ENCODE measurements around the gene KNTC1.
A peak's percentile ranks its signal among the peaks of the same experiment; 100 is the strongest.
"Not testable (repeated sequence)": the region's sequence is repeated elsewhere in the genome, so short reads cannot be mapped to it uniquely, and the experiment has no call there.

The KNTC1 gene

GRCh38 chr12:122526683-122527477 is at the start of gene KNTC1, which contains the start of gene RSRC2:
Gene KNTC1, plus strand, starts transcription at chr12:122527249. Its CDS starts 2,815 bp downstream, at chr12:122530064.
Gene RSRC2, minus strand, starts transcription at chr12:122526936. Its CDS starts 83 bp downstream, at chr12:122526853.
- peak; percentile 94 to 97 for DNase-seq (ENCODE audit: low read depth in 2 of 2)

- no peak for DNase-seq (ENCODE audit: low read depth in 2 of 2)
Measured at GRCh38 chr12:122480753-122481152, 46.3 kb upstream of the KNTC1 start.

DNA sequence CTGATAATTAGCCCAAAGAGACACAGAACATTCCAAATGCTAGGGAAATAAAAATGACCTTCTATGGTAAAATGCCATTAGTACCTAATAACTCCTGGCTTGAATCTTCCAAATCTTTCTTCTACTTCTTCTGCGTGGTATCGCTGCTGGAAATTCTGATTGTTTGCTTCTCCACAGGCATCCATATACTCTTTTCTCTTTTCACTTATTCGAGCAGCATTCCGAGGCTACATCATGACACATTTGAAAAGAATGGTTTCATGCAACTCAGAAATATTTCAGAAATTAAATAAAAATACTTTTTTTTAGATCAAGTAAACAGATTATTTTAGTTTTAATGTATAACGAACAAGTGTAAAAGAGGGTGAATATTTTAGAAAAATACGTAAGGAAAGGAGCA is 45.2 kb upstream of the KNTC1 start:
- no peak for DNase-seq (ENCODE audit: low read depth in 2 of 2)

DNA sequence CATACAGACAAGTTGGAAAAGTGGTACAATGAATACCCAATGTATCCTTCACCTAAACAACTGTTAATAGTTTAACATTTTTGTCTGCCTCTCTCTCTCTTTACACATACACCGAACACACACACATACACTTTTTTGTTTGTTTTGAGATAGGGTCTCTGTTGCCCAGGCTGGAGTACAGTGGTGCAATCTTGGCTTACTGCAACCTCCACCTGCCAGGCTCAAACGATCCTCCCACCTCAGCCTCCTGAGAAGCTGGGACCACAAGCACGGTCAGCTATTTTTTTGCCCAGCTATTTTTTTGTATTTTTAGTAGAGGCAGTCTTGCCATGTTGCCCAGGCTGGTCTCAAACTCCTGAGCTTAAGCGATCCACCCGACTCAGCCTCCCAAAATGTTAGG is 43.1 kb upstream of the KNTC1 start:
- DNase-seq (ENCODE audit: low read depth in 2 of 2): no peak

- DNase-seq (ENCODE audit: low read depth in 2 of 2): not testable (repeated sequence)
Measured at GRCh38 chr12:122484385-122484784, 42.7 kb upstream of the KNTC1 start.

- DNase-seq (ENCODE audit: low read depth in 2 of 2): not testable (repeated sequence)
Measured at GRCh38 chr12:122486360-122486759, 40.7 kb upstream of the KNTC1 start.

GRCh38 chr12:122486805-122487426 is 40.1 kb upstream of the KNTC1 start:
- DNase-seq (ENCODE audit: low read depth in 2 of 2): no peak

GRCh38 chr12:122487807-122488206 is 39.2 kb upstream of the KNTC1 start:
- not testable (repeated sequence) for DNase-seq (ENCODE audit: low read depth in 2 of 2)

DNA sequence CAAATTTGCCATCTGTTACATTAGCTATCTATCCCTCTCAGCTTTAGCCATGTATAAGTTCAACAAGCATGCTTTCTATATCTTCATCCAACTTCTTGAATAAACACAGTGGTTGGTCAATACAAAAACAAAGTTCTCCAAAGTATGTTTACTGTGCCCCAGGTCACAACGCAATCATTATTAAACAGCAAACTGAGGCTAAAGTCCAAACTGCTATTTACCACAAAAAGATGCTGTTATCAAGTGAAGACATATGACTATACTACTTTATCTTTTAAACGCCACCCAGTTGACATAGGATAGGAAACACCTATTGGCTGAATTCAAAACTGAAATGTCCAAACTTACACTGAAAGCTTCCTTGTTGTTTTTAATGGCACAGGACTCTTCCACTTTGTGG is 38.0 kb upstream of the KNTC1 start:
- DNase-seq (ENCODE audit: low read depth in 2 of 2): no peak

DNA sequence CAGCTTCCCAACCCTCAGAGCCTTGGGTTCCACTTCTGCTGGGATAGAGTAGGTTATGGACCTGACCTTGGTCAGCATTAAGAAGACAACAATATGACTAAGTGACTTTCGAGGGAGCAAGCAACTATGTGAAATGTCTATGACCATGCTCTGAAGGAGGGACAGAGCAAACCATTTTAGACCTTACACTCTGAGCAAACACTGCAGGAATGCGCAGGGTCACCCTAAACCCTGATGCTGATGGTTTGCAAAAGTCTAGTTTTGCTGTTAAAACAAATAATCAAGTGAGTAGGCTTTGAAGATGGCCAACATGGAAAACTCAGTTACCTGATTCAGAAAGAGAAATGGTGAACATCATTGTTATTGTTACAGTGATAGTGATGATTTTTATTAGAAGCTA is 35.1 kb upstream of the KNTC1 start:
- DNase-seq (ENCODE audit: low read depth in 2 of 2): no peak

DNA sequence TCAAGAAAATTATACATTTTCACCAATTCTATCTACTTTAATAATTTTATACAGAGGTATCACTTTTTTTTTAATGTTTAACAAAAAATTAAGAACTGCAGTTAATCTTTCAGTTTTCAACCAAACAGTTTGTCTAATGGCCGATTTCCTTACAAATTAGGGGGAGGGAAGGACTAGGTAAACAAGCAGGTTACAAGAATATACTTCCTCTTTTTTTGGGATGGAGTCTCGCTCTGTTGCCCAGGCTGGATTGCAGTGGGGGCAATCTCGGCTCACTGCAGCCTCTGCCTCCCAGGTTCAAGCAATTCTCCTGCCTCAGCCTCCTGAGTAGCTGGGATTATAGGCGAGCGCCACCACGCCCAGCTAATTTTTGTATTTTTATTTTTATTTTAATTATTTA is 33.8 kb upstream of the KNTC1 start:
- not testable (repeated sequence) for DNase-seq (ENCODE audit: low read depth in 2 of 2)

DNA sequence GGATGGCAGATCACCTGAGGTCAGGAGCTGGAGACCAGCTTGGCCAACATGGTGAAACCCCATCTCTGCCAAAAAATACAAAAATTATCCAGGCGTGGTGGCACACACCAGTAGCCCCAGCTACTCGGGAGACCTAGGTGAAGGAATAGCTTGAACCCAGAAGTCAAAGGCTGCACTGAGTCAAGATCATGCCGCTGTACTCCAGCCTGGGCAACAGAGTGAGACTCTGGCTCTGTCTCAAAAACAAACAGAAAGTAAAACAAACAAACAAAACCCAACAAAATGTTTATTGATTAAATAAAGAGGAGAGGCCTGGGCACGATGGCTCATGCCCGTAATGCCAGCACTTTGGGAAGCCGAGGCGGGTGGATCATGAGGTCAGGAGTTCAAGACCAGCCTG is 31.8 kb upstream of the KNTC1 start:
- no peak for DNase-seq (ENCODE audit: low read depth in 2 of 2)

DNA sequence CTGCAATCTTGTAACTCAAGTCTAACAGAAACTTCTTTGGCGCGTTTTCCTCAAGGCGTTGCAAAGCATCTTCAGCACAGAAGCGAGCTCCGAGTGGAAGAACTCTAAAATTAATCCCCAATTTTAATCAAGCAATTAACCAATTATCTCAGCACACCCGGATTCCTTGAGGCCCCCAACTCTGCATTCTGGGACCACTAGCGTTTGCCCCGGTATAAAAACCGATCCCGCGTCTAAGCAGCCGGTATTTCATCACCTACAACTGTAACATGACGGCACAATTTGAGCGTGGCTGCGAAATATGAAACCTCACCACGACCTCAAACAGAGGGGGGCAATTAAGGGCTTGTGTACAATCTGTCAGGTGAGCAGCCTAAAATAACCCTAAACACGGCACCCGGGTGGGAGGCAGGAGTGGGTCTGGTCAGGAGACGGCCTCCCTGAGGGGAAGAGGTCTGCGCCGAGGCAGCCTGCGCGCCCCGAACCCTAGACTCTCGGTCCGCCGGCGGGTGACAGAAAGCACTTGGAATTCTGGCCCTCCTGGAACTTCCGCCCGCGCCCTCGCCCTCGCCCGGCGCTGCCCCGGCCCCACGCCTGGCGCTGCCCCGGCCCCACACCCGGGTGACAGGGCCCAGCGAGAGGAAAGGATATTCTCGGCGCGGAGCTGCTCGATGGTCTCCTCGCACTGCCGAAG is 26.9 kb upstream of the KNTC1 start:
- peak; percentile 14 to 21 for DNase-seq (ENCODE audit: low read depth in 2 of 2)

DNA sequence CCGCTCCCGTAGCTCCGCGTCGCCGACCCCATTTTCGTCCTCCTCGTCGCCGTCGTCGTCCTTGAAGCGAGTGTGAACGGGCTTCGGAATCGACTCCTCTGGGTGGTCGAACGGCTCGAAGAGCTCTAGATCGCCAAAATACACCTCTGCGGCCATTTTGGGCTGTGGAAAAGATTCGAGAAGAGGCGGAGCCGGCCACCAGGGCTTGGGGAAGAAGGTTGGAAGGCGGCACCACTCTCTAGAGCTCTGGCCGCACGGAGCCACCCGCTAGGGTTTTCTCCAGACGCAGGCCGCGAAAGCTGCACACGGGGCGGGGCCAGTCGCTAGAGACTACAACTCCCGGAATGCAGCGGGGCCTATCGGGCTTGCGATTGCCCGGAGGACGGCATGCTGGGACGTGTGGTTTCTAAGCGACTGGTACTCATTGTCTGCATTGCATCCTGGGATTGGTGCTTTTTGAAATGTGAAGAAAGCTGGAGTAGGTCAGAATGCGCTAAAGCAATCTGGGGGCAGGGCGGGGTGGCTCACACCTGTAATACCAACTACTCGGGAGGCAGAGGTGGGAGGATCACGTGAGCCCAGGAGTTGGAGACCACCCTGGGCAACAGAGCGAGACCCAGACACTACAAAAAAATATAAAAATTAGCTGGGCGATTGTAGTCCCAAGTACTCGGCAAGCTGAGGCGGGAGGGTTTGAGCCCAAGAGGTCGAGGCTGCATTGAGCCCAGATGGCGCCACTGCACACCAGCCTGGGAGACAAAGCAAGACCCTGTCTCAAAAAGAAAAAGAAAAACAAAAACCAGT is 26.2 kb upstream of the KNTC1 start, which contains the start of gene ZCCHC8:
TSS of gene ZCCHC8 (minus strand) at position 248 of the 804 bp plus-strand sequence. CDS start at position 156, 92 bp downstream.
- peak; percentile 95 to 96 for DNase-seq (ENCODE audit: low read depth in 2 of 2)

DNA sequence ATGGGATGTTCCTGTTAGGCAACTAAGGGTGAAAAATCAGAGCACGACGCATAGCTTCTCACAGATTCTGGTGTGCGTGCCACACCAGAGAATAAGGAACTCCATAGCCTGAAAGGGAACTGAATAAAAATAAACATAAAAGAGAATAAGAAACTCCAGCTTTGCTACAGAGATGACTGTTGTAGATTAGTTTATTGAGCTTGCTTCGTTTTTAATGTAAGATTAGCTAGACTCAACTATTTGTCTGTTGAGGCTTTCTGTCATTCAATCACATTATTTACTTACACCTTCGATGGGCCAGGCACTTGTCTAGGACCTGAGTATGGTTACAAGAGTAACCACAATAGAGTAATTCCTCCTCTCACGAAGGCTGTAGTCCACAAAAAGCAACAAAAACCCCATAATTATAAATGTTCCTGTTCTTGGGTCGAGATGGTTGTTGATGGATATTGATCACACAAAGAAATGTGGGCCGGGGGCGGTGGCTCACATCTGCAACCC is 25.5 kb upstream of the KNTC1 start:
- DNase-seq (ENCODE audit: low read depth in 2 of 2): no peak

- no peak for DNase-seq (ENCODE audit: low read depth in 2 of 2)
Measured at GRCh38 chr12:122503147-122503751, 23.8 kb upstream of the KNTC1 start.

DNA sequence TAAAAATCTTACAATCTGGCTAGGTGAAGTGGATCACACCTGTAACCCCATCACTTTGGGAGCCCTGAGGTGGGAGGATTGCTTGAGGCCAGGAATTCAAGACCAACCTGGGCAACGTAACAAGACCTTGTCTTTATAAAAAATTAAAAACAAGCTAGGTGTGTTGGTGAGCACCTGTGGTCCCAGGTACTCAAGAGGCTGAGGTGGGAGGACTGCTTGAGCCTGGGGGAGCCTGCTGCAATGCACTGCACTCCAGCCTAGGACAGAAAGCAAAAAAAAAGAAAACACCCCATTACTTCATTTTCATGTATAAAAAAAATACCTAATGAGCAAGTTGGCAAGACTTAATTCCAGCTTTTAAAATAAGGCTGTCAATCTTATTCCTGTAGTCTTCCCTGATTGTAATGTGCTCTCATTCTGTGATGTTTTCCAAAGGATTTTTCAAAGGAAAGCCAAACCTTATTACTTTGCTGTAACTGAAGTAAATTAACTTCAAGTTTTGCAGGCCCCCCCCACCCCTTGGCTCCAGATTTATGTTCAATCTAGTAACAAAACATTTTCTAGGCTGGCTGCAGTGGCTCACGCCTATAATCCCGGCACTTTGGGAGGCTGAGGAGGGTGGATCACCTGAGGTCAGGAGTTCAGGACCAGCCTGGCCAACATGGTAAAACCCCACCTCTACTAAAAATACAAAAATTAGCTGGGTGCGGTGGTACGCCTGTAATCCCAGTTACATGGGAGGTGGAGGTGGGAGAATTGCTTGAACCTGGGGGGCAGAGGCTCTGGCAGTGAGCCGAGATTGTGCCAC is 23.1 kb upstream of the KNTC1 start:
- DNase-seq (ENCODE audit: low read depth in 2 of 2): no peak

GRCh38 chr12:122505419-122506051 is 21.5 kb upstream of the KNTC1 start:
- no peak for DNase-seq (ENCODE audit: low read depth in 2 of 2)

DNA sequence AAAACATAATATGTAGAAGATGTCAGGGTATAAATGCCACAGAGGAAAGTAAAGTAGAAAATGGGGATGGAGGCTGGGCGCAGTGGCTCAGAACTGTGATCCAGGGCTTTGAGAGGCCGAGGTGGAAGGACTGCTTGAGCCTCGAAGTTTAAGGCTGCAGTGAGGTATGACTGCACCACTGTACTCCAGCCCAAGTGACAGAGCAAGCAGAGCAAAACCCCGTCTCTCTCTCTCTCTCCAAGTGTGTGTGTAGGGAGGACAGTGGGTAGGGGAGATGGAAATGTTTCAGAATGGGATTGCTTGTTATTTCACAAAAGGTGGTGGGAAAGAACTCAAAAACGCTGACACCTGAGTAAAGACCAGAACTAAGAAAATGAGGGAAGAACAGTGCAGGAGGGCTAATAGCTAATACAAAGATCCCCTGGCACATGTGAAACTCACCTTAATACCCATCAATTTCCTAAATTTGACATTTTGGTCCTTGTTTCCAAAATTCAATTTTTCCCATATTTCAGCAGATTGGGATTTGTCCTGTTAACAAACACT is 20.6 kb upstream of the KNTC1 start:
- DNase-seq (ENCODE audit: low read depth in 2 of 2): no peak
